Measurements from ENCODE around the gene GRM7. TPM values are rescaled to one million over a fixed set of nuclear protein-coding genes. Genes with fewer than 3 reads are reported as not detected.
A peak's percentile ranks its signal among the peaks of the same experiment; 100 is the strongest.

Gene GRM7
- total RNA-seq, 1 donor from 2014 or later, result 1.5 TPM

GRCh38 chr3:6862880-6863195 is 1.9 kb downstream of the GRM7 start:
- H3K4me1 Mint-ChIP-seq, result peaks cover 13% of the 10 kb centered on the region
- H3K36me3 Mint-ChIP-seq (ENCODE audit: low read depth), result no peaks in the 10 kb centered on the region
- TF ChIP-seq, protein P1, sequence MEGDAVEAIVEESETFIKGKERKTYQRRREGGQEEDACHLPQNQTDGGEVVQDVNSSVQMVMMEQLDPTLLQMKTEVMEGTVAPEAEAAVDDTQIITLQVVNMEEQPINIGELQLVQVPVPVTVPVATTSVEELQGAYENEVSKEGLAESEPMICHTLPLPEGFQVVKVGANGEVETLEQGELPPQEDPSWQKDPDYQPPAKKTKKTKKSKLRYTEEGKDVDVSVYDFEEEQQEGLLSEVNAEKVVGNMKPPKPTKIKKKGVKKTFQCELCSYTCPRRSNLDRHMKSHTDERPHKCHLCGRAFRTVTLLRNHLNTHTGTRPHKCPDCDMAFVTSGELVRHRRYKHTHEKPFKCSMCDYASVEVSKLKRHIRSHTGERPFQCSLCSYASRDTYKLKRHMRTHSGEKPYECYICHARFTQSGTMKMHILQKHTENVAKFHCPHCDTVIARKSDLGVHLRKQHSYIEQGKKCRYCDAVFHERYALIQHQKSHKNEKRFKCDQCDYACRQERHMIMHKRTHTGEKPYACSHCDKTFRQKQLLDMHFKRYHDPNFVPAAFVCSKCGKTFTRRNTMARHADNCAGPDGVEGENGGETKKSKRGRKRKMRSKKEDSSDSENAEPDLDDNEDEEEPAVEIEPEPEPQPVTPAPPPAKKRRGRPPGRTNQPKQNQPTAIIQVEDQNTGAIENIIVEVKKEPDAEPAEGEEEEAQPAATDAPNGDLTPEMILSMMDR (conservative IDR thresholded peaks at IDR 0.05), result no peak
- H3K27ac Mint-ChIP-seq (ENCODE audit: unreplicated experiment), result no peak overlapping the region
- no peaks in the 10 kb centered on the region for H3K9me3 Mint-ChIP-seq
- DNase-seq (ENCODE audit: low read depth, low spot score), result no peak
- peaks cover 90% of the 10 kb centered on the region for H3K27me3 Mint-ChIP-seq (ENCODE audit: low read depth)
- H3K4me3 Mint-ChIP-seq, result peak overlapping the region; percentile 59

DNA sequence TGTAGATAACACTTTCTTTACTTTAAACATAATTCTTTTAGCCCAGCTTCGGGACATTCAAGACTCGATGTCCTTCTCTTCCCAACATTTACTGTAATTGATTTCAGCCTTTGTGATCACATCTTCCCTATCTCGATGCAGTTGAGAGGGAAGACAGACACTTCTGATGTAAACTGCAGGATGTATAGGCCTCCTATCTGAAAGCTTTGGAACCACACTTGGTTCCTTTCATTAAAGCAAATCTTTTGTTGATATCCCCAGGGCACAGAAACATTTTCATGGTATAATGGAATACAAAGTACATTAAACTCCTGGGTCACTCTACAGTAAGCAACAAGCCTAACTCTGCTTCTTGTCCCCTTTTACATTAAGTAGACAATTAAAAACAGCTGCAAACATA is 6.4 kb downstream of the GRM7 start:
- no peak overlapping the region for H3K27ac Mint-ChIP-seq (ENCODE audit: unreplicated experiment)
- no peaks in the 10 kb centered on the region for H3K9me3 Mint-ChIP-seq
- H3K36me3 Mint-ChIP-seq (ENCODE audit: low read depth), result no peaks in the 10 kb centered on the region
- H3K4me3 Mint-ChIP-seq, result no peak overlapping the region
- H3K27me3 Mint-ChIP-seq (ENCODE audit: low read depth), result peaks cover 49% of the 10 kb centered on the region
- TF ChIP-seq, protein P1 (conservative IDR thresholded peaks at IDR 0.05), result peak; percentile 25
- no peak for DNase-seq (ENCODE audit: low read depth, low spot score)
- H3K4me1 Mint-ChIP-seq, result peaks cover 7% of the 10 kb centered on the region

DNA sequence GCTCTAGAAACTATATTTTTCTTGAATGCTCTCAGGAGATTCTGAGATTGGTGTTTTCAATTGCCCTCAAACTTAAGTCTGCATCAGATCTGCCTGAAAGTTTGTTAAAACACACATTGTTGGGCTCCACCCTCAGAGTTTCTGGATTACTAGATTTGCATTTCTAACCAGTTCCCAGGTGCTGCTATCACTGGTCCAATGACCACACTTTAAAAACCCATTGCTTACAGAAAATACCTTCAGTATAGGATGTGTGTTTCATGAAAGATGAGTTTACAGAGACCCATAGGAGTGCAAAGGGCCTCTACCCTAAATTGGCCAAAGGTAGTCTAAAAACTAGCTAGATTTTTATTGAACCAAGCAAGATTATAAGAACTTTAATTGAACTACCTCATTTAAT is 17.8 kb downstream of the GRM7 start:
- H3K27me3 Mint-ChIP-seq (ENCODE audit: low read depth), result peaks cover 3% of the 10 kb centered on the region
- H3K4me1 Mint-ChIP-seq, result no peaks in the 10 kb centered on the region
- H3K4me3 Mint-ChIP-seq, result no peak overlapping the region
- H3K27ac Mint-ChIP-seq (ENCODE audit: unreplicated experiment), result no peak overlapping the region
- TF ChIP-seq, protein P1 (conservative IDR thresholded peaks at IDR 0.05), result no peak
- DNase-seq (ENCODE audit: low read depth, low spot score), result no peak
- H3K36me3 Mint-ChIP-seq (ENCODE audit: low read depth), result no peaks in the 10 kb centered on the region
- no peaks in the 10 kb centered on the region for H3K9me3 Mint-ChIP-seq

DNA sequence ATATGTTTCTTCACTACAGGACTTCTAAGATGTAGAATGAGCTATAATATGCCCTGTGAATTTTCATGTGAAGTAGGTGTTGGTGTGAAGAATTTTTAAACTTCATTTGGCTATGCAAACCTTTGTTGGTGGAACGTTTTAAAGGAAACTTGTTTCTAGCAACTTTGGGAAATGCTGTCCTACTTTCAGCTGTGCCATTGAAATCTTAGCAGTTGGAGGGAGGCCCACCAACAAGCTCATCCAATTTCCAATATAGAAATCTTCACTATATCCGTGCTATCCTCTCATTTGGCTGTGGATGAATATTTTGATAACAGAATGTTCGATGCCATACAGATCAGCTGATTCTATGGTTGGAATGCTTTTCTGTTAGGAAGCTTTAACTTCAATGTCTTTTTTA is 51.3 kb downstream of the GRM7 start:
- Mint-ChIP-seq H3K9me3 (peaks cover 3% of the 10 kb centered on the region), H3K27ac (ENCODE audit: unreplicated experiment) (no peak overlapping the region), H3K36me3 (ENCODE audit: low read depth) (no peaks in the 10 kb centered on the region), H3K4me3 (no peak overlapping the region), H3K4me1 (no peaks in the 10 kb centered on the region), H3K27me3 (ENCODE audit: low read depth) (no peaks in the 10 kb centered on the region)
- TF ChIP-seq, protein P1 (conservative IDR thresholded peaks at IDR 0.05), result no peak
- DNase-seq (ENCODE audit: low read depth, low spot score), result no peak

- Mint-ChIP-seq H3K27me3 (ENCODE audit: low read depth) (no peaks in the 10 kb centered on the region), H3K4me1 (no peaks in the 10 kb centered on the region), H3K36me3 (ENCODE audit: low read depth) (no peaks in the 10 kb centered on the region), H3K9me3 (no peaks in the 10 kb centered on the region), H3K4me3 (no peak overlapping the region), H3K27ac (ENCODE audit: unreplicated experiment) (no peak overlapping the region)
- TF ChIP-seq, protein P1 (conservative IDR thresholded peaks at IDR 0.05), result no peak
- DNase-seq (ENCODE audit: low read depth, low spot score), result no peak
Measured at GRCh38 chr3:6915898-6916297, 55.0 kb downstream of the GRM7 start.

DNA sequence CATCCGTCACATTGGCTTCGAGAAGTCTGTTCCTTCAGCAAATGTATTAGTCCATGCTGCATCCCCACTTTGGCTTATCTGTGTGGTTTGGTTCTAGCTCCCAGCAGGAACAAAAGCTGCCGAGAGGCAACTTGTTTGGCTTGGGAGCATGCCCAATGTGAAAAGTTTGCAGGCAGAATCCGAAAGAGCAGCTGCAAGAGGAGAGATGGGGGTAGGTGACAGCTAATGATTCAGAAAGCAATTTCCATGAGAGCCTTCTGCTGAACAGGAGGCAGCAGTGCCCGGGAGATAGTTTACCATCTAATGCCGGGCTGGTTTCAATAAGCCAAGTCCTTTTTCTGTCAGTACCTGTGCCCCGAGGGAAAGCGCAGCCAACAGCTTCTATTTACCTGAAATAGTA is 60.2 kb downstream of the GRM7 start:
- TF ChIP-seq, protein P1 (conservative IDR thresholded peaks at IDR 0.05), result no peak
- H3K4me3 Mint-ChIP-seq, result no peak overlapping the region
- DNase-seq (ENCODE audit: low read depth, low spot score), result no peak

More for the DNA sequence above, 60.2 kb downstream of the GRM7 start:
- no peak overlapping the region for H3K27ac Mint-ChIP-seq (ENCODE audit: unreplicated experiment)
- peaks cover 3% of the 10 kb centered on the region for H3K9me3 Mint-ChIP-seq
- H3K4me1 Mint-ChIP-seq, result no peaks in the 10 kb centered on the region
- H3K36me3 Mint-ChIP-seq (ENCODE audit: low read depth), result no peaks in the 10 kb centered on the region
- H3K27me3 Mint-ChIP-seq (ENCODE audit: low read depth), result no peaks in the 10 kb centered on the region

Measured in neural crest cell (in vitro differentiated cells).